ENCODE results near the gene NHERF2.
A peak's percentile ranks its signal among the peaks of the same experiment; 100 is the strongest.
"Not testable (repeated sequence)": the region's sequence is repeated elsewhere in the genome, so short reads cannot be mapped to it uniquely, and the experiment has no call there.

The NHERF2 gene

GRCh38 chr16:2007081-2007836, 19.4 kb upstream of the NHERF2 start:
- DNase-seq: no peak

GRCh38 chr16:2008009-2008526, 18.6 kb upstream of the NHERF2 start:
- no peak for DNase-seq

- peak; percentile 19 for DNase-seq
These were observed 18.0 kb upstream of the NHERF2 start for GRCh38 chr16:2008631-2009163.

- DNase-seq: no peak
These were observed 17.5 kb upstream of the NHERF2 start for GRCh38 chr16:2009164-2009711.

GRCh38 chr16:2009791-2010510, 16.8 kb upstream of the NHERF2 start, which contains the start of gene ZNF598:
Gene ZNF598 (minus strand): TSS chr16:2009821.
- DNase-seq: peak; percentile 74

GRCh38 chr16:2011726-2012125, 15.0 kb upstream of the NHERF2 start:
- DNase-seq: not testable (repeated sequence)

- no peak for DNase-seq
These were observed 13.2 kb upstream of the NHERF2 start for GRCh38 chr16:2013527-2013926.

- DNase-seq: no peak
These were observed 11.4 kb upstream of the NHERF2 start for GRCh38 chr16:2015117-2015946.

GRCh38 chr16:2015947-2016208, 10.8 kb upstream of the NHERF2 start:
- no peak for DNase-seq

- no peak for DNase-seq
These were observed 10.2 kb upstream of the NHERF2 start for GRCh38 chr16:2016407-2016922.

GRCh38 chr16:2019518-2019920, 7.2 kb upstream of the NHERF2 start, which contains the start of gene NPW:
Gene NPW (plus strand): TSS chr16:2019785.
- no peak for DNase-seq

- no peak for DNase-seq
These were observed 6.5 kb upstream of the NHERF2 start for GRCh38 chr16:2019921-2020831.

GRCh38 chr16:2022723-2023091, 4.0 kb upstream of the NHERF2 start:
- DNase-seq: no peak

- DNase-seq: peak; percentile 94
These were observed 3.3 kb upstream of the NHERF2 start for GRCh38 chr16:2023092-2024031.

- no peak for DNase-seq
These were observed 2.7 kb upstream of the NHERF2 start for GRCh38 chr16:2024032-2024420.

GRCh38 chr16:2025251-2025650, 1.5 kb upstream of the NHERF2 start:
- no peak for DNase-seq

GRCh38 chr16:2025878-2026460, 733 bp upstream of the NHERF2 start:
- DNase-seq: no peak

- DNase-seq: no peak
These were observed 615 bp downstream of the NHERF2 start for GRCh38 chr16:2027024-2028010.

GRCh38 chr16:2028146-2028545, 1.4 kb downstream of the NHERF2 start:
- DNase-seq: no peak
